Measurements from ENCODE around the gene TRIM45.

TRIM45 gene

GRCh38 chr1:117142200-117142599 is 20.7 kb upstream of the TRIM45 start:
- no peak for DNase-seq (ENCODE audit: low spot score)
- TF ChIP-seq CTCF (IDR thresholded peaks at IDR 0.05; ENCODE audit: extremely low read depth, missing control alignments), result no peak

GRCh38 chr1:117138561-117138960 is 17.0 kb upstream of the TRIM45 start:
- DNase-seq (ENCODE audit: low spot score), result no peak
- no peak for TF ChIP-seq CTCF (IDR thresholded peaks at IDR 0.05; ENCODE audit: extremely low read depth, missing control alignments)

GRCh38 chr1:117138106-117138505 is 16.6 kb upstream of the TRIM45 start:
- no peak for TF ChIP-seq CTCF (IDR thresholded peaks at IDR 0.05; ENCODE audit: extremely low read depth, missing control alignments)
- DNase-seq (ENCODE audit: low spot score), result no peak

- DNase-seq (ENCODE audit: low spot score), result no peak
- TF ChIP-seq CTCF (IDR thresholded peaks at IDR 0.05; ENCODE audit: extremely low read depth, missing control alignments), result no peak
Measured at GRCh38 chr1:117137281-117137855, 15.8 kb upstream of the TRIM45 start.

GRCh38 chr1:117136749-117137148 is 15.2 kb upstream of the TRIM45 start:
- no peak for DNase-seq (ENCODE audit: low spot score)
- TF ChIP-seq CTCF (IDR thresholded peaks at IDR 0.05; ENCODE audit: extremely low read depth, missing control alignments), result no peak

DNA sequence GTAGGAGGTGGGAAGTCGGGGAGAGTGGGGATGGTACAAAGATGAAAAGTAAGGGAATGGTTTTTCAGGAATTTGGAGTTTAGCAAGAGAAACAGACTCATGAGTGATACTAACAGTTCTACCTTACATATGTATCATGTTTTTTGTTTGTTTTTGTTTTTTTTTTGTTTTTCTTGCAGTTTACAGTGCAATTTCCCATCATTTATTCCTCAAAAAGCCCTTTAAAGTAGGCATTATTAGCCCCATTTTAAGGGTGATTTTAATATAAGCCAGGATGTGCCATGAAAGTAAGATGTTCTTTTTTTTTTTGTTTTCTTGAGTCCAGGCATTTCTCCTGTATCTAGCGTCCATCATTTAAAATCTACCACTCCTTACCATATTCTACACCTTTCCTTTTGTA is 13.8 kb upstream of the TRIM45 start:
- no peak for TF ChIP-seq CTCF (IDR thresholded peaks at IDR 0.05; ENCODE audit: extremely low read depth, missing control alignments)
- no peak for DNase-seq (ENCODE audit: low spot score)

DNA sequence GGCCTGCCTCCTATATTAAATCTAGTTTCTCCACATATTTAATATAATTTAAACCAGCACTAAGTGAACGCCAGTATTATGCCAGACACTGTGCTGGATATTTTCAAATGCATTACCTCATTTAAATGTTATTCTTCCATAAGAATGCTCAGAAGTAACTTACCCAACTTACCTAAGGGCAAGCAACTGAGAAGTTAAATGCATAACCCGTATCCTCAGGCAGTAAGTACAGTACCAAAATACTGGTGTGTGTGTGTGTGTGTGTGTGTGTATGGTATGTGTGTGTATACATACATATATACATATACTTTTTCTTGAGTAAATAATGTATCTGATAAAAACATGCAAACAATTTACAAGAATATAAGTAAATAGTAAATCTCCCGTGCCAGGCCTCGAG is 9.0 kb upstream of the TRIM45 start:
- TF ChIP-seq CTCF (IDR thresholded peaks at IDR 0.05; ENCODE audit: extremely low read depth, missing control alignments), result no peak
- DNase-seq (ENCODE audit: low spot score), result no peak

All from GM20000 (cell line).